Lower leg skin (tissue), 3 donors: ENCODE measurements around the gene SH2D4B.

Experiments
- CTCF ChIP-seq, 3 donors: fragments of 450-650 bp; IDR thresholded peaks; one replicate each; pipeline ENCODE4 v1.5.1; 2016; ENCODE audit warnings: antibody characterized with exemption in 3 of 3, mild to moderate bottlenecking in 3 of 3, moderate library complexity in 2 of 3
- POLR2A ChIP-seq, 2 donors: fragments of 450-650 bp; IDR thresholded peaks; one replicate each; pipeline ENCODE4 v1.6.1; 2016 to 2017; ENCODE audit warnings: antibody characterized with exemption in 2 of 2, mild to moderate bottlenecking in 1 of 2, moderate library complexity in 1 of 2

GRCh38 chr10:80497187-80498077, 40.3 kb upstream of the SH2D4B start:
- TF ChIP-seq CTCF (IDR thresholded peaks at IDR 0.05) (no peak), POLR2A (IDR thresholded peaks at IDR 0.05) (no peak)
